Heart left ventricle (tissue), 16 donors: Measurements from ENCODE around the gene ADAM21. TPM values are rescaled to one million over a fixed set of nuclear protein-coding genes. Genes with fewer than 3 reads are reported as not detected.
"Not testable (repeated sequence)": the region's sequence is repeated elsewhere in the genome, so short reads cannot be mapped to it uniquely, and the experiment has no call there.

ENCODE experiments used
- ATAC-seq, 4 donors: fragments of 200-7000 bp; cut with Tn5 transposase; one replicate each; pipeline ENCODE4 v1.9.1; 2020 to 2022; ENCODE audit warnings: moderate library complexity in 4 of 4, mild to moderate bottlenecking in 3 of 4, moderate number of reproducible peaks in 1 of 4
- DNase-seq, 5 donors: peaks; one replicate each; pipeline ENCODE4 v3.0.0-alpha.2; 2020
- H3K27ac ChIP-seq, 12 donors: fragments of 200-600 bp; sonication (generic) in 4 of 12; one replicate each; pipeline versions ENCODE4 v1.5.0 to v1.8.0; 2016 to 2022; ENCODE audit warnings: mild to moderate bottlenecking in 2 of 12
- H3K27me3 ChIP-seq, 9 donors: fragments of 200-600 bp; sonication (generic) in 2 of 9; one replicate each; pipeline versions ENCODE4 v1.5.1 to v1.8.0; 2016 to 2022; ENCODE audit warnings: mild to moderate bottlenecking in 3 of 9
- H3K36me3 ChIP-seq, 9 donors: fragments of 200-600 bp; sonication (generic) in 2 of 9; one replicate each; pipeline versions ENCODE4 v1.5.0 to v1.8.0; 2018 to 2022; ENCODE audit warnings: mild to moderate bottlenecking in 2 of 9
- H3K4me1 ChIP-seq, 12 donors: fragments of 200-600 bp; sonication (generic) in 4 of 12; one replicate each; pipeline versions ENCODE4 v1.5.0 to v1.8.0; 2016 to 2022; ENCODE audit warnings: mild to moderate bottlenecking in 3 of 12
- H3K4me3 ChIP-seq, 12 donors: fragments of 200-600 bp; sonication (generic) in 4 of 12; one replicate each; pipeline versions ENCODE4 v1.5.0 to v1.8.0; 2017 to 2022; ENCODE audit warnings: mild to moderate bottlenecking in 9 of 12, moderate library complexity in 4 of 12
- H3K9me3 ChIP-seq, 12 donors: fragments of 200-600 bp; sonication (generic) in 4 of 12; one replicate each; pipeline versions ENCODE4 v1.5.0 to v1.8.0; 2016 to 2022; ENCODE audit warnings: mild to moderate bottlenecking in 1 of 12
- POLR2A ChIP-seq, 2 donors: fragments of 450-650 bp; IDR thresholded peaks; one replicate each; pipeline ENCODE4 v1.6.1; 2017; ENCODE audit warnings: antibody characterized with exemption in 2 of 2, mild to moderate bottlenecking in 2 of 2, moderate library complexity in 2 of 2
- WGBS, 4 donors: extraction: QIAGEN DNeasy Blood & Tissue Kit in 2 of 4; methylation state at CpG; one replicate each; pipeline versions ENCODE4 v1.1.5 to v1.1.7; 2013 to 2018; 5-methylcytosine and 5-hydroxymethylcytosine counted together
- intact Hi-C, 10 donors: fragments of 100-400 bp; cut with DNase I; formaldehyde crosslinking; loops; one replicate each; pipeline versions ENCODE4 v1.11.1 to v1.14.2; 2022
- polyA plus RNA-seq, 2 donors: library from polyadenylated mRNA; stranded (reverse); fragments of 200-250 nt; gene quantifications; one replicate each; pipeline ENCODE4 v1.2.3, GENCODE V29; 2013
- total RNA-seq, 9 donors: library from RNA; depleted of rRNA in 2 of 9; stranded (reverse); fragments of >200 nt in 2 of 9; fragmentation: NEBNext Ultra II Directional in 3 of 9; extraction: Animal tissue kit (Norgen Biotek cat#: 25700) in 3 of 9; gene quantifications; one replicate each; pipeline versions ENCODE4 v1.1.0 to v1.2.4, GENCODE V29; 2016 to 2023
- TF ChIP-seq, protein P1 (sequence below), 12 donors: fragments of 200-600 bp; sonication (generic) in 4 of 12; IDR thresholded peaks; one replicate each; pipeline versions ENCODE4 v1.5.0 to v1.8.0; 2018 to 2022; ENCODE audit warnings: antibody characterized with exemption in 12 of 12, mild to moderate bottlenecking in 5 of 12
- donor health status: ischemic (EF 13 %, LVEDD 7.1; RV severe dilation, severe dysfunction).
- donor health status: healthy with polysubstance abuse.
- donor health status: DM: no; HTN: yes; CAD: no.
- donor health status: DM: no; HTN: no; CAD: no.
- donor health status: ischemic (EF 25% LVEDD 6.9; RV normal size, moderate dysfunction).
- donor health status: ischemic (EF 25% LVEDD 5.7; RV mildly dilated, moderate dysfunction).
- donor health status: healthy.
- donor health status: DM: yes; HTN: yes; CAD: no.
- donor health status: ischemic (EF 35%, LVEDD 5.7; RV mildly dilated, moderate dysfunction).
- donor health status: nonischemic (EF 11% LVEDD 7.7; RV severe dilation, severe dysfunction).
- donor health status: DM: yes; HTN: yes; CAD: no.
- donor health status: PGD.
- donor health status: ischemic (EF 29% LVEDD 5.4; RV normal size, mild dysfunction).
- donor health status: nonischemic (EF 23%, LVEDD 6.1; RV moderate dilation, normal function).

ADAM21 gene
- total and polyA plus RNA-seq, 11 donors, result 0.11 to 0.62 (median 0.29) TPM; not detected in 3

- DNase-seq, result no peak
- Histone ChIP-seq H3K27ac (no peak overlapping the region), H3K4me3 (no peak overlapping the region), H3K36me3 (no peaks in the 10 kb centered on the region), H3K27me3 (no peaks in the 10 kb centered on the region), H3K4me1 (no peaks in the 10 kb centered on the region), H3K9me3 (peaks cover 0 to 17% (median 0%) of the 10 kb centered on the region in 12 donors)
- ATAC-seq, result no peak
- WGBS, 4 donors, result 72 to 84% (median 78%) methylated on average over 4 of the region's 4 CpGs
- intact Hi-C loops, result no loop called here
- TF ChIP-seq POLR2A (IDR thresholded peaks at IDR 0.05), result no peak
- TF ChIP-seq, protein P1, sequence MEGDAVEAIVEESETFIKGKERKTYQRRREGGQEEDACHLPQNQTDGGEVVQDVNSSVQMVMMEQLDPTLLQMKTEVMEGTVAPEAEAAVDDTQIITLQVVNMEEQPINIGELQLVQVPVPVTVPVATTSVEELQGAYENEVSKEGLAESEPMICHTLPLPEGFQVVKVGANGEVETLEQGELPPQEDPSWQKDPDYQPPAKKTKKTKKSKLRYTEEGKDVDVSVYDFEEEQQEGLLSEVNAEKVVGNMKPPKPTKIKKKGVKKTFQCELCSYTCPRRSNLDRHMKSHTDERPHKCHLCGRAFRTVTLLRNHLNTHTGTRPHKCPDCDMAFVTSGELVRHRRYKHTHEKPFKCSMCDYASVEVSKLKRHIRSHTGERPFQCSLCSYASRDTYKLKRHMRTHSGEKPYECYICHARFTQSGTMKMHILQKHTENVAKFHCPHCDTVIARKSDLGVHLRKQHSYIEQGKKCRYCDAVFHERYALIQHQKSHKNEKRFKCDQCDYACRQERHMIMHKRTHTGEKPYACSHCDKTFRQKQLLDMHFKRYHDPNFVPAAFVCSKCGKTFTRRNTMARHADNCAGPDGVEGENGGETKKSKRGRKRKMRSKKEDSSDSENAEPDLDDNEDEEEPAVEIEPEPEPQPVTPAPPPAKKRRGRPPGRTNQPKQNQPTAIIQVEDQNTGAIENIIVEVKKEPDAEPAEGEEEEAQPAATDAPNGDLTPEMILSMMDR (IDR thresholded peaks at IDR 0.05), result no peak
These were observed 3.2 kb upstream of the ADAM21 start for GRCh38 chr14:70448633-70449340.

- TF ChIP-seq, protein P1 (IDR thresholded peaks at IDR 0.05), result no peak
- no peak for TF ChIP-seq POLR2A (IDR thresholded peaks at IDR 0.05)
- H3K27me3 ChIP-seq, result no peaks in the 10 kb centered on the region
- ATAC-seq, result peak in 1 of 4 donors; percentile 18
- DNase-seq, result no peak
- H3K9me3 ChIP-seq, result no peaks in the 10 kb centered on the region
- intact Hi-C loops, result no loop called here
- WGBS, 4 donors, result 8 to 40% (median 18%) methylated on average over 1 of the region's 1 CpG
- H3K27ac ChIP-seq, result no peak overlapping the region
- no peaks in the 10 kb centered on the region for H3K36me3 ChIP-seq
- H3K4me3 ChIP-seq, result no peak overlapping the region
- peaks cover 0 to 12% (median 0%) of the 10 kb centered on the region in 12 donors for H3K4me1 ChIP-seq
These were observed 2.8 kb downstream of the ADAM21 start for GRCh38 chr14:70454731-70455130.

GRCh38 chr14:70468731-70469130, 16.8 kb downstream of the ADAM21 start:
- H3K27me3 ChIP-seq, result no peaks in the 10 kb centered on the region
- no peak overlapping the region for H3K4me3 ChIP-seq
- TF ChIP-seq, protein P1 (IDR thresholded peaks at IDR 0.05), result no peak
- no peak for TF ChIP-seq POLR2A (IDR thresholded peaks at IDR 0.05)
- H3K27ac ChIP-seq, result no peak overlapping the region
- ATAC-seq (no peak), DNase-seq (no peak)
- H3K9me3 ChIP-seq, result no peaks in the 10 kb centered on the region
- H3K36me3 ChIP-seq, result peaks cover 0 to 5% (median 0%) of the 10 kb centered on the region in 9 donors
- WGBS, 4 donors, result 94 to 96% (median 95%) methylated on average over 3 of the region's 3 CpGs
- no peaks in the 10 kb centered on the region for H3K4me1 ChIP-seq
- intact Hi-C loops, result no loop called here

DNA sequence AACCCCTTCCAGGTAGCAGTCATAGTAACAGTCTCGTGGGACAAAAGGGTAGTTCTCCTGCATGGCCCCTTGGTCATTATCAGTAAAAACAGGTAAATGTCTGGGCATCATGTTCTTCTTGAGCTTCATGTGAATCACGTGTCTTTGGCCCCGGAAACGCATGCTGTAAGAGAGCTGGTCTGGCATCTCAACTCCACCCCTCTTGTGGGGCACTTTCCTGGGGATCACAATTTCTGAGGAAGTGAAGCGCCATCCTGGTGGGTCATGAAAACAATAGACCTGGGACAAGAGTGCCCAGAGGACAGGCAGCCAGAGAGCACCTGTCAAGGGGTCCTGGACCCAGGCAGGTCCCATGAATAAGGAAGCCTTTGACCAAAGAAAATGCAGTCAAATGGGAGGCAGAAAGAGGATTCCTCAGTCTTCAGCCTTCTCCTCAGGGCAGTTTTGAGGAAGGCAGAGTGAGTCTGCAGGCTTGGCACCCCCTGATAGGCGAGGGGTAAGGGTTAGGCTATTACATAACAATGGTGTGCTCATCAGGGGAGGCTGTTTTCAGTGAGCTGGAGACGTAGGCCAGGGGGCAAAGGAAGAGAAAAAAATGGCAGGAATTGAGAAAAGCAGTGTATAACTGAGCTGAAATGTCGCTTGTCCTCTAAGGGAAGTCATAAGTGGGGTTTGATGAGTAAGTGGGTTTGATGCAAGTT, 19.0 kb downstream of the ADAM21 start:
- DNase-seq, H3K9me3 ChIP-seq, ATAC-seq, intact Hi-C loops, H3K27ac ChIP-seq, H3K36me3 ChIP-seq, H3K4me3 ChIP-seq, H3K4me1 ChIP-seq, H3K27me3 ChIP-seq: not testable (repeated sequence)
- WGBS, 4 donors, result 77 to 91% (median 87%) methylated on average over 5 to 8 of the region's 8 CpGs
